ENCODE measurements around the gene RBP7. TPM values are rescaled to one million over a fixed set of nuclear protein-coding genes. Genes with fewer than 3 reads are reported as not detected.

The RBP7 gene
- total RNA-seq = 23.1 TPM
- long read RNA-seq, transcript RBP7-201 (4 exons, 636 nt) = major isoform, 9 of 9 reads
- long read RNA-seq, partial matches to known transcripts = 0 of 9 reads
- long read RNA-seq, other reads (novel, unspliced or antisense) = 0 of 9 reads

DNA sequence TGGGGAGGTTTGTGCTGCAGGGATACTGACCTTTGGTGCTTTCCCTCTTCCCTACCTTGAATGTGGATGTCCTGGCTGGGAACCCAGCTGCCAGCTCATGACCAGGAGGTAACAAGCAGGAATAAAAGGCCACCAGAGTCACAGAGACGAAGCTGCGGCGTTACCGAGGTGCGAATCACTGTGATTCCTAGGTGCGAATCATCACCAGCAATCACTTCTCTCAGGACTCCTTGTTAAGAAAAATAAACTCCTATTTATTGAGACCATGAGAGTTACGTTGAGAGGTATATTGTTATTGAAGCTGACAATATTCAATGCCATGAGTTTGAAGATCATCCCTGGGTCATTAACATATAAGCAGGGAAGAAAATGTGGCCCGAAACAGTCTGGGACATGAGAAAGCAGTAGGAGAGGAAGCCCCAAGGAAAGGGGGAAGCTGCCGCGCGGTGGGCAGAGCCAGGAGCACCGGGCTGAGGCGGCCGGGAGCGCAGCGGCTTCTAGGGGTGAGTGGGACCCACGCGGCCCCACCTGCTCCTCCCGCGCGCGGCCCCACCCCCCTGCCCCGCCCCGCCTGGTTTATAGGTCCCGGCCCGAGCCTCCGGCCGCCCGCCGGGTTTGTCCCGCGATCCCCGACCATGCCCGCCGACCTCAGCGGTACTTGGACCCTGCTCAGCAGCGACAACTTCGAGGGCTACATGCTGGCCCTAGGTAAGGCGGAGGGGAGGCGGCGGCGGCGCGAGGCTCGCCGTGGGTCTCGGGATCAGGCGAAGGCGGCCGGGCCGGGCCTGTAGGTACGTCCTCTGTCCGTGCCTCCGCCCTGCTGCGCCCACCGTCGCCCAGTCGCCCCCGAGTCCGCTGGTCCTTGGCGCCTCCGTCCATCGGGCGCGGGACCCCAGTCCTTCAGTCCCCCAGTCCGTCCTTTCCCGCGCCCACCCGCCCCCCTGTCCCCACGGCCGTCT lies at the start of gene RBP7:
Gene RBP7 (plus strand): TSS at position 605 of the 959 bp plus-strand sequence. CDS start 31 bp downstream, at position 636.
- H3K27ac ChIP-seq (replicated peaks) = peak within 1 kb of the TSS; percentile 85

DNA sequence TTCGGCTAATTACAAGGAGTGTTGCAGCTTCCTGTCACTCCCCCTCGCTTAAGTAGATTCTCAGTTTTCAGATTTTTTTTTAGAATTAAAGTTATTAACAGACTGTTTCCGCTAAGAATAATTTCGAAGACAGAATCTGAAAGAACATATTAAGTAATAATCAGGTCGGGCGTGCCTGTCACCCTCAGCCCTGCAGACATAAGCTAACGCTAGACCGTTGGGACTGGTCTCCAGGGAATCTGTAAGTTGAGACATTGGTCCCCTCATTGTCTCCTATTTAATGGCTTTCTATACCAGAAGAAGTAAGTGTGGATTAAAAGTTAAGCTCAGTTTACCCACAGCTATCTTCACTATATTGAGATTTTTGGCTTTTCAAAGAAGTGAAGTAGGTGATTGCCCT lies 39.3 kb upstream of the RBP7 start:
- no peaks in the 10 kb centered on the region for H3K9me3 ChIP-seq (replicated peaks)
- no peak for DNase-seq
- H3K4me1 ChIP-seq = no peaks in the 10 kb centered on the region
- intact Hi-C loops (cut with micrococcal nuclease) = no loop called here
- no peaks in the 10 kb centered on the region for H3K27me3 ChIP-seq (ENCODE audit: low read depth)
- H3K36me3 ChIP-seq = peaks cover 9% of the 10 kb centered on the region
- H3K27ac ChIP-seq (replicated peaks) = no peak overlapping the region
- no peak overlapping the region for H3K4me3 ChIP-seq
- TF ChIP-seq, protein P1, sequence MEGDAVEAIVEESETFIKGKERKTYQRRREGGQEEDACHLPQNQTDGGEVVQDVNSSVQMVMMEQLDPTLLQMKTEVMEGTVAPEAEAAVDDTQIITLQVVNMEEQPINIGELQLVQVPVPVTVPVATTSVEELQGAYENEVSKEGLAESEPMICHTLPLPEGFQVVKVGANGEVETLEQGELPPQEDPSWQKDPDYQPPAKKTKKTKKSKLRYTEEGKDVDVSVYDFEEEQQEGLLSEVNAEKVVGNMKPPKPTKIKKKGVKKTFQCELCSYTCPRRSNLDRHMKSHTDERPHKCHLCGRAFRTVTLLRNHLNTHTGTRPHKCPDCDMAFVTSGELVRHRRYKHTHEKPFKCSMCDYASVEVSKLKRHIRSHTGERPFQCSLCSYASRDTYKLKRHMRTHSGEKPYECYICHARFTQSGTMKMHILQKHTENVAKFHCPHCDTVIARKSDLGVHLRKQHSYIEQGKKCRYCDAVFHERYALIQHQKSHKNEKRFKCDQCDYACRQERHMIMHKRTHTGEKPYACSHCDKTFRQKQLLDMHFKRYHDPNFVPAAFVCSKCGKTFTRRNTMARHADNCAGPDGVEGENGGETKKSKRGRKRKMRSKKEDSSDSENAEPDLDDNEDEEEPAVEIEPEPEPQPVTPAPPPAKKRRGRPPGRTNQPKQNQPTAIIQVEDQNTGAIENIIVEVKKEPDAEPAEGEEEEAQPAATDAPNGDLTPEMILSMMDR (IDR thresholded peaks at IDR 0.05; ENCODE audit: borderline replicate concordance) = no peak

More for the DNA sequence above, at the start of gene RBP7:
- peak; percentile 36 for DNase-seq
- no peaks in the 10 kb centered on the region for H3K36me3 ChIP-seq
- peak within 1 kb of the TSS; percentile 84 for H3K4me3 ChIP-seq
- TF ChIP-seq, protein P1 (IDR thresholded peaks at IDR 0.05; ENCODE audit: borderline replicate concordance) = no peak
- H3K27me3 ChIP-seq (ENCODE audit: low read depth) = peaks cover 22% of the 10 kb centered on the region
- no peaks in the 10 kb centered on the region for H3K9me3 ChIP-seq (replicated peaks)
- intact Hi-C loops (cut with micrococcal nuclease) = no loop called here
- H3K4me1 ChIP-seq = peaks cover 40% of the 10 kb centered on the region

DNA sequence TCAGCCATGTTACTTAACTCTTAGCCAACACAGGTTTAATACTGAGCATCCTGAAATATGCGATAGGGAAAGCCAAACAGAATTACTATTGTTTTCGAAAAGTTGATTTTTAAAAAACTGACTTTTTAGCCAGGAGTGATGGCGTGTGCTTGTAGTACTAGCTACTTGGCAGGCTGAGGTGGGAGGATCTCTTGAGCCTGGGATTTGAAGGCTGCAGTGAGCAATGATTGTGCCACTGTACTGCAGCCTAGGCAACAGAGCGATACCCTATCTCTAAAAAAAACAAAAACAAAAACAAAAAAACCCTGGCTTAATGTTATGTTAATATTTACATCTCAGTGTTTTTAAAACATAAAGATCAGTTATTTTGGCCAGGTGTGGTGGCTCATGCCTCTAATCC lies 37.0 kb upstream of the RBP7 start:
- Histone ChIP-seq H3K27me3 (ENCODE audit: low read depth) (no peaks in the 10 kb centered on the region), H3K9me3 (replicated peaks) (no peaks in the 10 kb centered on the region), H3K36me3 (no peaks in the 10 kb centered on the region), H3K27ac (replicated peaks) (no peak overlapping the region), H3K4me1 (no peaks in the 10 kb centered on the region), H3K4me3 (no peak overlapping the region)
- intact Hi-C loops (cut with micrococcal nuclease) = no loop called here
- TF ChIP-seq, protein P1 (IDR thresholded peaks at IDR 0.05; ENCODE audit: borderline replicate concordance) = no peak
- DNase-seq = no peak

DNA sequence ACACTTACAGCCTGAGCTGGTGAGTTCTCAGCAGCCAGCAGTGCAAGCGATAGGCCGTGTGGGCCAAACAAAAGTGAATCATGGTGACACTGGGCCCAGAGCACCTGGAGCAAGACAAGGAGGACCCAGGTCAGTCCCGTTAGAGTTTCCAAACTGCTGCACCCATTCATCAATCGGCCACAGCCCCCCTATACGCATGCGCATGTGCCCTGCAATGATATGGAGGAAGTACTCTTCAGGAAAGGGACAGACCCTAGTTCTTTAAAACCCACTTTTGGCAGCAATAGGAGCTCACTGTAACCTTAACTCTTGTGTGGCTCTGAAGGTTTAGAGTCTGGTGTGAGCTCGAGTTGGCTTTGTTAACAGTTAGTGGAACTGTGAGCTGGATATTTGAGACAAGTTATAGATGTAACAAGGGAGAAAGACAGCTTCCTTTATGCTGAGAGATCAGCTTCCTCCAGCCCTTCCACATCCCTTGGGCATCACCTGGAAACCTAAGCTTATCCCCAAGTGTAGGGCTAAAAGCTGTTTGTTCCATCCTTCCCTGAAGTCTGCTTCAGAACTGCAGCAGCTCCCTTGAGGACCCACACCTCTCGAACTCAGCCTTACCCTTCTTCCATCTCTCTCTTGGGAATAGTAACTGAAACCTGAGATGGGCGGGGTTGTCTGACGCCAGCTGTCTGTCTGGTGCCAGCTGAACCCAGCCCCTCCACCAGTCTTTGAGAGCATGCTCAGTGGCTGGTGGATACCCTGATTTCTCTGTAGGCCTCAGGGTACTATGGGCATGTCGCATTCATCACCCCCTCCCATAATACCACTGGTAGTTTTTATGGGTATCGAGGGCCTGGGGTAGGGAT lies 36.1 kb upstream of the RBP7 start:
- H3K27me3 ChIP-seq (ENCODE audit: low read depth) = no peaks in the 10 kb centered on the region
- no peak overlapping the region for H3K27ac ChIP-seq (replicated peaks)
- TF ChIP-seq, protein P1 (IDR thresholded peaks at IDR 0.05; ENCODE audit: borderline replicate concordance) = no peak
- DNase-seq = no peak
- intact Hi-C loops (cut with micrococcal nuclease) = no loop called here
- H3K4me3 ChIP-seq = no peak overlapping the region
- H3K9me3 ChIP-seq (replicated peaks) = no peaks in the 10 kb centered on the region
- no peaks in the 10 kb centered on the region for H3K4me1 ChIP-seq
- H3K36me3 ChIP-seq = no peaks in the 10 kb centered on the region

DNA sequence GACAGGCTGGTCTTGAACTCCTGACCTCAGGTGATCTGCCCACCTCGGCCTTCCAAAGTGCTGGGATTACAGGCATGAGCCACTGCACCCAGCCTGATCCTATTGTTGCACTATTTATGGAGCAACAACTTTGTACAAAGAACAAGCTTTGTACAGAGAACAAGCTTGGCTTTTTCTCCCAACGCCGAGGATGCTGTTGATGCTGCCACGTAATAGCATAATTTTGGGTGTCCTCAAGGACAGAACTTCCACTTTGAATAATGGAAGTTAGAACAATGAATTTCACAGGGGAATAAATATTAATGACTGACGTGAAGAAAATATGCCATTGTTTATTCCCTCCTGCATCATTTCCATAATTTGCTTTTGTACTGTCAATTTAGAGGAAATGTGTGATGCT lies 12.8 kb upstream of the RBP7 start:
- intact Hi-C loops (cut with micrococcal nuclease) = no loop called here
- no peaks in the 10 kb centered on the region for H3K27me3 ChIP-seq (ENCODE audit: low read depth)
- H3K27ac ChIP-seq (replicated peaks) = peak overlapping the region; percentile 75
- H3K9me3 ChIP-seq (replicated peaks) = no peaks in the 10 kb centered on the region
- H3K36me3 ChIP-seq = peaks cover 50% of the 10 kb centered on the region
- TF ChIP-seq, protein P1 (IDR thresholded peaks at IDR 0.05; ENCODE audit: borderline replicate concordance) = no peak
- H3K4me3 ChIP-seq = no peak overlapping the region
- peaks cover 10% of the 10 kb centered on the region for H3K4me1 ChIP-seq
- no peak for DNase-seq

Measured in left ventricle myocardium inferior (tissue), 1 donor.